NCI-H2171 treated with DMSO at 0.1 percent for 48 hours (cell line): ENCODE data around the gene GLRA2.
A peak's percentile ranks its signal among the peaks of the same experiment; 100 is the strongest.
"Not testable (repeated sequence)": the region's sequence is repeated elsewhere in the genome, so short reads cannot be mapped to it uniquely, and the experiment has no call there.

ENCODE experiments used
- DNase-seq: peaks from one replicate; lab custom pipeline; 2025; lab: John Stamatoyannopoulos, UW

The GLRA2 gene

GRCh38 chrX:14591976-14592375, 62.6 kb downstream of the GLRA2 start:
- no peak for DNase-seq

DNA sequence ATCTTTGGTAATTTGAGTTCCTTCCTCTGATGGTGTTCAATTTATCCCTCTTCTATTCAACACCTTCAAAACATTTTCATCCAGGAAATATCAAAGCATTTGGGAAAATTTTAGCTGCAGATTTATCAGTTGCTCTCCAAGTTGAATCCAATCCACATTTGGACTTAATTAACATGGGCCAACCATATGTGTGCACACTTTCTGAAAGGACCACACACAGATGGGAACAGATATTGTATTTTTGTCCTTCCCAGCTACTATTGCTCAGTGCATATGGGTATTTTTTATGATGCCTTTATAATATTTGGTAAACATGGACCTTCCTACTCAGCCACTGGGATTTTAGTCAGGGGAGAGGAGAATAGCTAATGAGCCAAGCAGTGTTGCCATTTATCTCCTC, 65.2 kb downstream of the GLRA2 start:
- DNase-seq: no peak

- DNase-seq: no peak
Measured at GRCh38 chrX:14598330-14598729, 69.0 kb downstream of the GLRA2 start.

GRCh38 chrX:14607446-14607985, 78.2 kb downstream of the GLRA2 start:
- DNase-seq: no peak

GRCh38 chrX:14612450-14612849, 83.1 kb downstream of the GLRA2 start:
- DNase-seq: not testable (repeated sequence)

- no peak for DNase-seq
Measured at GRCh38 chrX:14616301-14616700, 87.0 kb downstream of the GLRA2 start.

- no peak for DNase-seq
Measured at GRCh38 chrX:14616836-14617235, 87.5 kb downstream of the GLRA2 start.

GRCh38 chrX:14618177-14618965, 89.0 kb downstream of the GLRA2 start:
- no peak for DNase-seq

- DNase-seq: no peak
Measured at GRCh38 chrX:14630733-14631132, 101.4 kb downstream of the GLRA2 start.

GRCh38 chrX:14641681-14642655, 112.6 kb downstream of the GLRA2 start:
- DNase-seq: no peak

- DNase-seq: no peak
Measured at GRCh38 chrX:14660970-14661369, 131.6 kb downstream of the GLRA2 start.

DNA sequence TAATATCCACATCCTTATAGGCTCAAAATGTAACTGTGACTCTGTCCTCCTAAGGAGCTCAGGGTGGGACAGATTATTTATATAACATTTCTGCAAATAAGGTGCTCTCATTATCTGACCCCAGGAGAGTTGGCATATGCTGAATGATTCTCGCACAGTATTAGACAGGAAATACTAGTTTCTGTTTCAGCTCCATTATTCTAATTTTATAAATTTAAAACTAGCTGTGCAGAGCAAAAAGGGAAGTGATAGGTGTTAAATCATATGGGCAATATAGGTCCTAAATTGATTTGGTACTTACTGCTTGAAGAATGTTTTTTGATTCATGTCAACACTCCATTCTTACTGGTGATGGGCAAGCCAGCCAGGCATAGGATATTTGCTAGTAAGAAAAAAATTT, 141.5 kb downstream of the GLRA2 start:
- no peak for DNase-seq

DNA sequence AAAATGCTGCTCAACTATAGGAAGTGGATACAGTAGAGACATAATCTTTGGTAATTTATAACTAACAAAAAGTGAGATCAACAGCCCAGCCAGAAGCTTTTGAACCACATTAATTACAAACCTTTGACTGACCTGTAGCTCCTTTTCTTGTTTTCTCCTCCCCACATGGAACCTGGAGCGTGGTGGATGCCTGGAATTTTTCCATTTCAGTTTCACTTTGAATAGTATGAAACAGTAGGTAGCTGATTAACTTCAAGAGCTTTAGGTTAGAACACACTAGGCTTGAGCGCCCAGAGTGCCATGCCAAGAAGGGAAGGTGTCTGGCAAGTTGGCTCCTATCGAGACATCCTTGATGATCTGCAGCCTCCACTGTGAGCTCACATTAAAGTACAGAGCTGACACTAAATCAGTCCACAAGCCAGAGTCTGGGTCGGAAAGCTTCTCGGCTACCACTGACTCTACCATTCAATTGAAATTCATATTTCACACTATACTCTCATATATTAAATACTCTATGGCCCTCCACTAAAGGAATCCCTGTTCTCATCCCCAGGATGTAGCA, 143.4 kb downstream of the GLRA2 start:
- DNase-seq: no peak

- no peak for DNase-seq
Measured at GRCh38 chrX:14673236-14673635, 143.9 kb downstream of the GLRA2 start.

DNA sequence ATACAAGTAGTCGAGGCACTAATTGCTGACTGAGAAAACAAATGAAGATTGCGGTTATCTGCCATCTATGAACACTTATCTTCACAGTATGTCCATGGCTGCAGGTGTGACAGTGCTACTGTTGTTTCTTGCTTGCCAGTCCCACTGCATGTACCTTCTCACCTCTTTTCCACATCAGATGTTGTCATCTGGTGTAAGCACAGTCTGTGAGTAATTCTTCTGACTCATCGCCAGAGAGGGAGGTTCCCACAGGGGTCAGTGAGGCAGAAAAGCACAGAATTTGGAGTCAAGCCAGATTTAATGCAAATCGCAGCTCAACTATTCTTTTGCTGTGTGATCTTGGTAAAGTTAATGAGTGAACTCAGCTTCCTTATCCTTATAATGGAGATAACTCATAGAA, 144.4 kb downstream of the GLRA2 start:
- DNase-seq: peak; percentile 83

- peak; percentile 60 for DNase-seq
Measured at GRCh38 chrX:14675500-14675899, 146.2 kb downstream of the GLRA2 start.

DNA sequence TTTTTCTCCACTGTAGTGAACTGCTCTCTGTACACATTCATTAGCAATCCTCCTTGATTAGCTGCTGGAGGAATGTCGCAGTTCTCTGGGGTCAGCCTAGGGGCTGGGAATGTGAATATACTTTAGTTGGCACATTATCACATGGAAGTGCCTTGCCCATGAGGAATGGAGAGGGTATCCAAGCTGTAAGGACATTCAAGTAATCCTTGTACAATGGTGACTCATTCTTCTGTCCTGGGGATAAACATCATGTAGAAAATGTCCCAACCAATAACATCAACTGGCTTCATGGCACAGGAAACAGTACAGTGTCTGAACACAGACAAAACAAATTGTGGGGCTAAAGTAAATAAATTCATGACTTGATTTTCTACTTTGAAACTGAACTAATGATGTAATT, 147.1 kb downstream of the GLRA2 start:
- no peak for DNase-seq

GRCh38 chrX:14688331-14688730, 159.0 kb downstream of the GLRA2 start:
- not testable (repeated sequence) for DNase-seq

DNA sequence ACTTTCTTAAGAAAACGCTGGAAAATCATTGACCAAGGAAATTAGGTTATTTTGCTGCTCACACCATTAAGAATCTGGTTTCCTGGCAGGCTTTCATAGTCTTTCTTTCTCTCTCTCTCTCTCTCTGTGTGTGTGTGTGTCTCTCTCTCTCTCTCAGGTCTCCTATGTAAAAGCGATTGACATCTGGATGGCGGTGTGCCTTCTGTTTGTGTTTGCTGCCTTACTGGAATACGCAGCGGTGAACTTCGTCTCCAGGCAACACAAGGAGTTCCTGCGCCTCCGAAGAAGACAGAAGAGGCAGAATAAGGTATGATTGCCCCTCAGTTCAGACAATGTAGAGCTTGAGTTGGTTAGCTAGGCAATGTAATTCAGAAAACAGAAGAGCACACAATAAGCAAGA, 161.2 kb downstream of the GLRA2 start:
- DNase-seq: peak; percentile 6

- DNase-seq: no peak
Measured at GRCh38 chrX:14694611-14695010, 165.3 kb downstream of the GLRA2 start.

- DNase-seq: peak; percentile 30
Measured at GRCh38 chrX:14697451-14697850, 168.1 kb downstream of the GLRA2 start.

GRCh38 chrX:14698790-14699189, 169.5 kb downstream of the GLRA2 start:
- DNase-seq: no peak
